GM18873 (cell line): Measurements from ENCODE around the gene BABAM2.
"Not testable (repeated sequence)": the region's sequence is repeated elsewhere in the genome, so short reads cannot be mapped to it uniquely, and the experiment has no call there.

ENCODE experiments used
- ATAC-seq: cut with Tn5 transposase; IDR thresholded peaks from one replicate; pipeline ENCODE4 v1.9.1; 2021; ENCODE audit warnings: mild to moderate bottlenecking, moderate library complexity, moderate number of reproducible peaks; ENCODE audit not compliant: unreplicated experiment, low FRiP score

BABAM2 gene

DNA sequence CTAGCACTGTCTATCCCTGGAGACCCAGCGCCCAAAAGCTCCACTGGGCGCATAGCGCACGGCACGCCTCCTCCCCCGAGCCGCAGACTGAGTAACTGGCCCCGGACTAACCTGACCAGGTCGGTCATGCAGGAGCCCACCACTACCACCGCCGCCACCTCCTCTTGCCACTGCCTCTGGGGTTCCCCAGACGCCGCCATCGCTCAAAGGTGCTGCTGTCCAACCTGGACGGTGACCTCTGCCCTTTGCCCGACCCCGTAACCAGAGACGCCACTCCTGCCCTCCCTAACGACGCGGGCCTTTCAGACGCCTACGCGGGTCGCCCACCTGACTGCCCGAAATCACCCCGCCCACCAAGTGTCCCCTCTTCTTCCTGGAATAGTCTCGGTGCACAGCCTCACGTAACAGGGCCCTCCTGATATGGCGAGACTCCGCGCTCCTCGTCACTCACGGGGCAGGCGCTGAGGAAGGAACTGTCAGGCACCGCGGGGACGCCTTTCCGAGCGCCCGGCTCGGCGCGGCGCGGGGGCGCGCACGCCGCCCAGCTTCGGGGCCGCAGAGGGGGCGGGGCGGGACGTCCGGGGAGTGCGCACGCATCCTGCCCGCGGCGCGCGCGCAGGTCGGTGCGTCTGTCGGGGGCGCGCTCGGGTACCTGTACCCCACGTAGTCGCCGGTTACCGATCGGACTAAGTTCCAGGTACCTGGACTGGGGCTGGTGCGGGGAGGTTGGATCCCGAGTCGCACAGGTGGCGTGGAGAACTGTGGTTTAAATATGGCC is at the start of gene BABAM2, which contains the start of gene RBKS:
Gene BABAM2 (plus strand): TSS at position 584 of the 778 bp plus-strand sequence. CDS start 3,828 bp downstream, outside the sequence.
Gene RBKS (minus strand): TSS at position 242 of the 778 bp plus-strand sequence. CDS start 42 bp downstream, at position 200.
- peak; percentile 49 for ATAC-seq

- no peak for ATAC-seq
Observed at GRCh38 chr2:27842894-27843293, 47.6 kb upstream of the BABAM2 start.

DNA sequence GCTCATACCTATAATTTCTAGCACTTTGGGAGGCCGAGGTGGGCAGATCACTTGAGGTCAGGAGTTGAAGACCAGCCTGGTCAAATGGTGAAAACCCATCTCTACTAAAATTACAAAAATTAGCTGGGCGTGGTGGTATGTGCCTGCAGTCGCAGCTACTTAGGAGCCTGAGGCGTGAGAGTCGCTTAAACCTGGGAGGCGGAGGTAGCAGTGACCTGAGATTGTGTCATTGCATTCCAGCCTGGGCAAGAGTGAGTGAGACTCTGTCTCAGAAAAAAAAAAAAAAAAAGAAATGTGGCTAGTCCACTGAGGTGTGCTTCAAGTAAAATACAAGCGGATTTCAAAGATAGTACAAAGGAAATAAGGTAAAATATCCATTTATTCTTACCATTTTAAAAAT is 46.5 kb upstream of the BABAM2 start:
- no peak for ATAC-seq

DNA sequence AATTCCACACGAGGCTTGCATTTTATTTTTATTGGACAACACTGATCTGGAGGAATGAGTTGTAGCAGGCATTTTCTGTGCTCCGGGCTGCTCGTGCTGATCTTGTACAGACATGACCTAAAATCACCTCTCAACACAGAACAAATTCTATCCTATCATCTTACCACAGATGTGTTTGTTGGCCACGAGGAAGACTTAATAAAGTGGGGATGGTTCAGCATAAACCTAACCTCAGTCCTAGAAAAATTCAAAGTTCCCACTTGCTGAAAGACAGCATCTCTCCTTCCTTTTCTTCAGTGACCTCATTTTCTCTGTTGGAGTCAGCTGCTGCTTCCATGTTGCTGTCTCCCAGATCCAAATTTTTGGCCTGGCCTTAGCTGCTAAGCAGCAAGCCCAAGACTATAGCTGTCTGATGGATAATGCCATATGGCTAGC is 45.7 kb upstream of the BABAM2 start:
- no peak for ATAC-seq

GRCh38 chr2:27847333-27847732 is 43.2 kb upstream of the BABAM2 start:
- no peak for ATAC-seq

- ATAC-seq = no peak
Observed at GRCh38 chr2:27849558-27850205, 40.8 kb upstream of the BABAM2 start.

- no peak for ATAC-seq
Observed at GRCh38 chr2:27852691-27853090, 37.8 kb upstream of the BABAM2 start.

GRCh38 chr2:27854229-27854862 is 36.2 kb upstream of the BABAM2 start:
- ATAC-seq = no peak

DNA sequence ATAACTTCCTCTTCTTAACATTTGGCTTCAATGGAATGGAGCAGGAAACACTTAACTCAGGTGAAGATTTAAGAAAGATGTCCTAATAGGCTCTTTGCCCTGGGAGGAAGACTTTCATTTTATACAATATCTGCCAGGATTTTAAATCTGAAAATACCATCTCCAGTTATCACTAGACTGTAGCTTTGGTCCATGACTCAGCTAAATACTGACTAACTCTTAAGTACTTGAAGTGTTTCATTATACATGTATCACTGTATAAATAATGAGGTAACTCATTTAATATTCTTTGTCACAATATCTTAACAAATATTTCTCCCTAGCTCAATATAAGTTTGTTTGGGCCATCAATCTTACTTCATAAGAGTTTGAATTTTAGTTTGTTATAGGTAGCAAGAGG is 35.1 kb upstream of the BABAM2 start:
- ATAC-seq = no peak

DNA sequence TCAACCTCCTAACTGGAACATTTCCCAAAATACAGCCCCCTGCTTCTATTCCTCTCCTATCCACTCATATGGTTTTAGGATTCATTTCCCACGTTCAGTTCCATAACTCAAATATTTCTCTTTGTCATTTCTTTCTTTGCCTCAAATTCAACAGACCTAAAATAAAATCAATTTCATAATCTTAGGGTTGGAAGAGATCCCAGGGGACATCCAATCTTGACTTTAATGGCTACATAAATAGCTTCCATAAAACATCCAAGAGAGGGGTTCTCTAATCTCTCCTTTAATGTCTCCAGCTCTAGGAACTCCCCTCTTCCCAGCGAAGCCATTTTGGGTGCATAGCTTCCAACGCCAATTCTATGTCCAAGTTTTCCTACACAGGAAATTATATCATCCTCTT is 34.1 kb upstream of the BABAM2 start:
- no peak for ATAC-seq

DNA sequence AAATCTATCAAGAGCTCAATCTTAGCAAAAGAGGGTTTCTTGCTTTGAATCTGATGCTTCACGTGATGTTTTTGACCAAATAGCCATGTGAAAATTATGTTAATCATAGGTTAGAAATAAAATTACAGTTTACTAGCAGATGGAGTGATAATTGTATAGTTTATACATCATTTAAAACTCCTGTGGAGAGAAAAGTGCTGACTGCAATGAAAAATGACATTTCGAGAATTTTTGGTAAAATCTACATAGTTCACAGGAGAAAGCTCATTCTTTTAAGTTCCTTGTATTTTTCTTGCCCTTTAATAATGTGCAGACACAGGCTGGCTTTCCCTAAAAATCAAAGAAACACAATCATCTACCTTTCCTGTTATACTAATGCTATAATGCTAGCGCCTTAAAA is 33.6 kb upstream of the BABAM2 start:
- ATAC-seq = no peak

DNA sequence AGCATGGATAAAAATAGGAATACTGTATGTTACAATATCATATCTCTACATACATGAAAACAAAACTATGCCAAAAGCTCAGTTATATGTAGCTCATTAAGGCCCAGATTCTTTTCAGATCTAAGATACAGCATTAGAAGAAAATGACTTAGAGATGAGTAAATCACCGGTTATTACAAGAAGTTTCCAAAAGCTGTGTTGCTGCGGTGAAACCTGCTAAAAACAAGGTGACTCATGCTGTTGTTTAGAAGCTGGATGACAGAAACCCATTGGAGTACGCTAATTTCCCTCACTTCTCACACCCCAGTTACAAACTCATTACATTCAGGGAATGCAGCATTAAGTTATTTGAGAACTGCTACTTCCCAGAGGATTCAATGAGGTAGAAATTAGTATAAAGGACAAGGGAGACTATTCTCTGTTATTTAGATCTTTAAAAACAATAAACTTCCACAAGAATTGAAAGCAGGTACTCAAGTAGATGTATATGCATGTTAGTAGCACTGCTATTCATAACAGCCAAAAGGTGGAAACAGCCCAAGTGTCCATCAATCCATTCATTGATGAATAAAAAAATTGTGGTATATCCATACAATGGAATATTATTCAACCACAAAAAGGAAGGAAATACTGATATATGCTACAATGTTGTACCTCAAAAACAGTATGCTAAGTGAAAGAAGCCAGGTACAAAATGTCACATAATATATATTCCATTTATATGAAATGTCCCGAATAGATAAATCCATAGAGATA is 32.9 kb upstream of the BABAM2 start:
- ATAC-seq = no peak

- no peak for ATAC-seq
Observed at GRCh38 chr2:27860111-27860510, 30.4 kb upstream of the BABAM2 start.

GRCh38 chr2:27863146-27863545 is 27.4 kb upstream of the BABAM2 start:
- no peak for ATAC-seq

GRCh38 chr2:27863955-27864354 is 26.6 kb upstream of the BABAM2 start:
- ATAC-seq = not testable (repeated sequence)

- ATAC-seq = no peak
Observed at GRCh38 chr2:27866237-27866636, 24.3 kb upstream of the BABAM2 start.

DNA sequence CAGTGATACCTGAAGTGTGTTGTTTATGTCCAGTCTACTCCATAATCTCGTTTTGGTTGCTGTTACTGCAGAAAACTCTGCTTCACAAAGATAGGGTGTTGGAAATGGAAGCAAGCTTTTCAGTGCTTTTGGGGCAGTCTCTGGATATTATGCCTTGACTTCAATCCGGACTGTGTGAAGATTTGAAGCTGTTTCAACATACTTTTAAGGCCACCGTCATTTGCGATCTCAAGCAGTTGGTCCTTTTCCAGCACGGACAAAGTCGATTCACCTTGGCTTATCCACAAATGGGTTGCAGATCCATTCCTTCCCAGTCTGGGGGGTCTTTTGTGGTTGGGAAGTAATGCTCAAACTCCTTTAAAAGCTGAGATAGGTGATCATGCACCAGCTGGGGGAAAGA is 20.8 kb upstream of the BABAM2 start:
- no peak for ATAC-seq

- ATAC-seq = no peak
Observed at GRCh38 chr2:27870724-27871123, 19.8 kb upstream of the BABAM2 start.

DNA sequence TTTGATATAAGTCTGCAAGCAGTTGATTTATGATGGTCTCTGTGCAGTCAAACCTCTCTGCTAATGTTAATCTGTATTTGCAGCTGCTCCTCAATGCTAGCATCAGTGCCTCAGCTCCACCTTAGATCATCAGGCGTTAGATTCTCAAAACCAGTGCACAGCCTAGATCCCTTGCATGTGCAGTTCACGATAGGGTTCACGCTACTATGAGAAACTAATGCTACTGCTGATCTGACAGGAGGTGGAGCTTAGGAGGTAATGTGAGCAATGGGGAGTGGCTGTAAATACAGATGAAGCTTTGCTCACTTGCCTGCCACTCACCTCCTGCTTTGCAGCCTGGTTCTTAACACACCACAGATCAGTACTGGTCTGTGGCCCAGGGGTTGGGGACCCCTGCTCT is 18.7 kb upstream of the BABAM2 start:
- no peak for ATAC-seq

DNA sequence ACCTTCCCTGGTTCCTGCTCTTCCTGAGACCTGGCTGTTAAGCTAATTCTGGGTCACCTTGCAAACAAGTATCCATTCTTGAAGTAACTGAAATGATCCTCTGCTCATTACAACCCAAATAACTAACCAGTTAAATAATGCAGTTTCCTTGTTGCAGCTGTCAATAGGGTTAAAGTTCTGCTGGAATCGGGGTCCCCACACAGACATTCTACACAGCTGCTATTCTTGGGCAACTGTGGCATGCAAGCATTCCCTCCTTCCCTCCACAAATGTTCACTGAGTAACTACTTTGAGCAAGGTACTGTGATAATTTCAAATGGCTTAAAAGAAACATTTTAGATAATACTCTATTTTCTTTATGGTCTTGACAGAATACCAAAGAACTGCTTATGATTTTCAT is 17.4 kb upstream of the BABAM2 start:
- no peak for ATAC-seq
